Breast epithelium (tissue), 4 donors: ENCODE results near the gene HEPACAM2. TPM values are rescaled to one million over a fixed set of nuclear protein-coding genes. Genes with fewer than 3 reads are reported as not detected.

Source experiments
- DNase-seq, 2 donors: peaks; one replicate each; pipeline ENCODE4 v3.0.0-alpha.2; 2019; ENCODE audit warnings: low spot score in 2 of 2
- H3K27ac ChIP-seq, 2 donors: fragments of 200-600 bp; sonication (generic) in 1 of 2; one replicate each; pipeline ENCODE4 v1.5.1; 2016 to 2019; ENCODE audit warnings: mild to moderate bottlenecking in 1 of 2
- H3K27me3 ChIP-seq, 2 donors: fragments of 200-600 bp; sonication (generic) in 1 of 2; one replicate each; pipeline versions ENCODE4 v1.5.1 to v1.6.0; 2017 to 2019; ENCODE audit warnings: control low read depth in 1 of 2, mild to moderate bottlenecking in 1 of 2
- H3K36me3 ChIP-seq: fragments of 200-600 bp; one replicate; pipeline ENCODE4 v1.5.1; 2019
- H3K4me1 ChIP-seq, 2 donors: fragments of 200-600 bp; sonication (generic); one replicate each; pipeline ENCODE4 v1.5.1; 2016 to 2019; ENCODE audit warnings: control low read depth in 1 of 2
- H3K4me3 ChIP-seq, 3 donors: fragments of 200-600 bp; sonication (generic); 1 replicate in 2 of 3; 2 replicates in 1 of 3; pipeline ENCODE4 v1.5.1; 2016 to 2019; ENCODE audit warnings: mild to moderate bottlenecking in 3 of 3, moderate library complexity in 2 of 3
- H3K9me3 ChIP-seq, 2 donors: fragments of 200-600 bp; sonication (generic) in 1 of 2; one replicate each; pipeline ENCODE4 v1.5.1; 2016 to 2019; ENCODE audit warnings: control low read depth in 1 of 2
- POLR2A ChIP-seq: fragments of 450-650 bp; IDR thresholded peaks from one replicate; pipeline ENCODE4 v1.6.1; 2016; ENCODE audit warnings: antibody characterized with exemption, mild to moderate bottlenecking, moderate library complexity
- POLR2AphosphoS5 ChIP-seq, 3 donors: sonication (generic); formaldehyde crosslinking; IDR thresholded peaks; one replicate each; pipeline ENCODE4 v1.6.1; 2017; ENCODE audit warnings: antibody characterized with exemption in 3 of 3
- intact Hi-C: fragments of 100-400 bp; cut with DNase I; formaldehyde crosslinking; loops from one replicate; pipeline ENCODE4 v1.15.1; 2023; ENCODE audit warnings: low total_unique reads
- total RNA-seq, 3 donors: library from RNA; depleted of rRNA; stranded (reverse); fragments of >200 nt; gene quantifications; one replicate each; pipeline ENCODE4 v1.1.0, GENCODE V29; 2016
- TF ChIP-seq, protein P1 (sequence below), 3 donors: fragments of 450-650 bp; IDR thresholded peaks; one replicate each; pipeline ENCODE4 v1.5.1; 2016 to 2017; ENCODE audit warnings: antibody characterized with exemption in 3 of 3, mild to moderate bottlenecking in 3 of 3, moderate library complexity in 3 of 3

Gene HEPACAM2
- total RNA-seq, 3 donors from 2014 or later, result 0.33 to 4.4 TPM; not detected in 1

- Histone ChIP-seq H3K9me3 (no peaks in the 10 kb centered on the region), H3K4me3 (no peak overlapping the region), H3K4me1 (no peaks in the 10 kb centered on the region), H3K27me3 (no peaks in the 10 kb centered on the region), H3K27ac (no peak overlapping the region), H3K36me3 (no peaks in the 10 kb centered on the region)
- TF ChIP-seq, protein P1, sequence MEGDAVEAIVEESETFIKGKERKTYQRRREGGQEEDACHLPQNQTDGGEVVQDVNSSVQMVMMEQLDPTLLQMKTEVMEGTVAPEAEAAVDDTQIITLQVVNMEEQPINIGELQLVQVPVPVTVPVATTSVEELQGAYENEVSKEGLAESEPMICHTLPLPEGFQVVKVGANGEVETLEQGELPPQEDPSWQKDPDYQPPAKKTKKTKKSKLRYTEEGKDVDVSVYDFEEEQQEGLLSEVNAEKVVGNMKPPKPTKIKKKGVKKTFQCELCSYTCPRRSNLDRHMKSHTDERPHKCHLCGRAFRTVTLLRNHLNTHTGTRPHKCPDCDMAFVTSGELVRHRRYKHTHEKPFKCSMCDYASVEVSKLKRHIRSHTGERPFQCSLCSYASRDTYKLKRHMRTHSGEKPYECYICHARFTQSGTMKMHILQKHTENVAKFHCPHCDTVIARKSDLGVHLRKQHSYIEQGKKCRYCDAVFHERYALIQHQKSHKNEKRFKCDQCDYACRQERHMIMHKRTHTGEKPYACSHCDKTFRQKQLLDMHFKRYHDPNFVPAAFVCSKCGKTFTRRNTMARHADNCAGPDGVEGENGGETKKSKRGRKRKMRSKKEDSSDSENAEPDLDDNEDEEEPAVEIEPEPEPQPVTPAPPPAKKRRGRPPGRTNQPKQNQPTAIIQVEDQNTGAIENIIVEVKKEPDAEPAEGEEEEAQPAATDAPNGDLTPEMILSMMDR (IDR thresholded peaks at IDR 0.05), result no peak
- TF ChIP-seq POLR2A (no peak), POLR2AphosphoS5 (IDR thresholded peaks at IDR 0.05) (no peak)
- intact Hi-C loops, result no loop called here
- DNase-seq, result no peak
These were observed 9.3 kb upstream of the HEPACAM2 start for GRCh38 chr7:93235541-93235940.

- no peak for DNase-seq
- Histone ChIP-seq H3K27ac (peak overlapping the region; percentile 83 to 92), H3K4me3 (peak overlapping the region; percentile 69 to 82 (median 71)), H3K4me1 (no peaks in the 10 kb centered on the region), H3K36me3 (no peaks in the 10 kb centered on the region), H3K27me3 (no peaks in the 10 kb centered on the region), H3K9me3 (no peaks in the 10 kb centered on the region)
- intact Hi-C loops, result no loop called here
- TF ChIP-seq POLR2A (no peak), POLR2AphosphoS5 (IDR thresholded peaks at IDR 0.05) (no peak)
- TF ChIP-seq, protein P1 (IDR thresholded peaks at IDR 0.05), result no peak
These were observed 6.4 kb upstream of the HEPACAM2 start for GRCh38 chr7:93232673-93233018.

GRCh38 chr7:93231799-93232672 is 5.8 kb upstream of the HEPACAM2 start, which contains the start of gene VPS50:
Gene VPS50, plus strand, starts transcription at chr7:93232366. Its CDS starts 102 bp downstream, at chr7:93232468.
- H3K4me3 ChIP-seq, result peak within 1 kb of the TSS; percentile 69 to 82 (median 71)
- no peaks in the 10 kb centered on the region for H3K36me3 ChIP-seq
- H3K9me3 ChIP-seq, result no peaks in the 10 kb centered on the region
- TF ChIP-seq POLR2AphosphoS5 (IDR thresholded peaks at IDR 0.05) (peak; percentile 43 to 77 (median 58)), POLR2A (no peak)
- TF ChIP-seq, protein P1 (IDR thresholded peaks at IDR 0.05), result peak in 2 of 3 donors; percentile 22 to 40
- no peaks in the 10 kb centered on the region for H3K4me1 ChIP-seq
- no peaks in the 10 kb centered on the region for H3K27me3 ChIP-seq
- peak within 1 kb of the TSS; percentile 83 to 92 for H3K27ac ChIP-seq
- DNase-seq, result peak; percentile 91 to 93
- intact Hi-C loops, result no loop called here

- intact Hi-C loops, result no loop called here
- Histone ChIP-seq H3K36me3 (no peaks in the 10 kb centered on the region), H3K4me3 (peak overlapping the region; percentile 69 to 82 (median 71)), H3K9me3 (no peaks in the 10 kb centered on the region), H3K27me3 (no peaks in the 10 kb centered on the region), H3K4me1 (no peaks in the 10 kb centered on the region), H3K27ac (peak overlapping the region; percentile 83 to 92)
- DNase-seq, result no peak
- TF ChIP-seq, protein P1 (IDR thresholded peaks at IDR 0.05), result no peak
- TF ChIP-seq POLR2AphosphoS5 (IDR thresholded peaks at IDR 0.05) (no peak), POLR2A (no peak)
These were observed 5.0 kb upstream of the HEPACAM2 start for GRCh38 chr7:93231259-93231658.

DNA sequence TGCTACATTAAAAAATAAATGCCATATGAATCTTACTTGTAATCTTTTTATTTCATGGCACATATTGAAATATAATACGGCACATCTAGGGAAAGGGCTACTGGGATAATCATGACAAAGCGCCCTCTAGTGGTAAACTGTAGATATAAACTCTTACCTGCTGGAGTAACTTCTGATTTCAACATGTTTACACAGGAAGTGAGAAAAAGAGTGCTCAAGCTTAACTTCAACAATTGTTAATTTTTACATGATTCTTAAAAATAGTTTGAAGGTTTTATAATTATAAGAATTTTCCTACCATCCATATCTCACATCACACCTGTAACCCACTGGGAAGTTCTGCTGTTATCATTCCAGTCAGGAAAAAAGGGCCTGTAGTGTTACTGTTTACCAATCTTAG is 2.0 kb upstream of the HEPACAM2 start:
- no peaks in the 10 kb centered on the region for H3K27me3 ChIP-seq
- H3K4me1 ChIP-seq, result no peaks in the 10 kb centered on the region
- no peaks in the 10 kb centered on the region for H3K36me3 ChIP-seq
- no peak overlapping the region for H3K4me3 ChIP-seq
- no peaks in the 10 kb centered on the region for H3K9me3 ChIP-seq
- TF ChIP-seq, protein P1 (IDR thresholded peaks at IDR 0.05), result peak; percentile 64 to 71 (median 68)
- TF ChIP-seq POLR2A, result no peak
- DNase-seq, result no peak
- H3K27ac ChIP-seq, result no peak overlapping the region
- intact Hi-C loops, result no loop called here
